HCEC 1CT (cell line): ENCODE results near the gene NEDD4L.

Source experiments
- DNase-seq: peaks from one replicate; pipeline ENCODE4 v3.0.0-alpha.2; 2017

NEDD4L gene

GRCh38 chr18:58125183-58125582 lies 81.2 kb downstream of the NEDD4L start:
- DNase-seq = peak; percentile 6

GRCh38 chr18:58125756-58126155 lies 81.7 kb downstream of the NEDD4L start:
- no peak for DNase-seq

GRCh38 chr18:58128381-58129374 lies 84.7 kb downstream of the NEDD4L start:
- no peak for DNase-seq

- DNase-seq = peak; percentile 30
These were observed 88.7 kb downstream of the NEDD4L start for GRCh38 chr18:58132595-58133261.

- DNase-seq = peak; percentile 77
These were observed 91.2 kb downstream of the NEDD4L start for GRCh38 chr18:58135183-58135641.

GRCh38 chr18:58135701-58136331 lies 91.8 kb downstream of the NEDD4L start:
- DNase-seq = peak; percentile 76

GRCh38 chr18:58136879-58137278 lies 92.9 kb downstream of the NEDD4L start:
- DNase-seq = no peak

- no peak for DNase-seq
These were observed 95.7 kb downstream of the NEDD4L start for GRCh38 chr18:58139459-58140386.

- no peak for DNase-seq
These were observed 96.6 kb downstream of the NEDD4L start for GRCh38 chr18:58140387-58141325.

GRCh38 chr18:58143386-58143785 lies 99.4 kb downstream of the NEDD4L start:
- DNase-seq = peak; percentile 55

GRCh38 chr18:58144106-58144505 lies 100.1 kb downstream of the NEDD4L start:
- no peak for DNase-seq

GRCh38 chr18:58144671-58145285 lies 100.8 kb downstream of the NEDD4L start:
- DNase-seq = no peak

- no peak for DNase-seq
These were observed 102.1 kb downstream of the NEDD4L start for GRCh38 chr18:58146099-58146498.

- no peak for DNase-seq
These were observed 105.0 kb downstream of the NEDD4L start for GRCh38 chr18:58148954-58149471.

- no peak for DNase-seq
These were observed 106.7 kb downstream of the NEDD4L start for GRCh38 chr18:58150772-58151171.

GRCh38 chr18:58152216-58152615 lies 108.2 kb downstream of the NEDD4L start:
- no peak for DNase-seq

GRCh38 chr18:58152891-58153290 lies 108.9 kb downstream of the NEDD4L start:
- DNase-seq = no peak

- DNase-seq = no peak
These were observed 112.5 kb downstream of the NEDD4L start for GRCh38 chr18:58156516-58156915.

- no peak for DNase-seq
These were observed 113.2 kb downstream of the NEDD4L start for GRCh38 chr18:58157237-58157636.

- no peak for DNase-seq
These were observed 114.0 kb downstream of the NEDD4L start for GRCh38 chr18:58158008-58158407.
